H1 (cell line): ENCODE results near the gene LPAR4.

ENCODE experiments used
- CBX5 ChIP-seq: fragments of 300-800, 300-1000 bp; sonication (generic); IDR thresholded peaks from 2 replicates; pipeline ENCODE4 v1.7.1; 2016; ENCODE audit warnings: antibody characterized with exemption, low read length, low read depth
- EZH2 ChIP-seq: fragments of 200-600 bp; sonication (generic); IDR thresholded peaks from 2 replicates; pipeline ENCODE4 v1.7.1; 2012; ENCODE audit warnings: low read depth, mild to moderate bottlenecking, moderate library complexity, low read length, inconsistent platforms; ENCODE audit not compliant: severe bottlenecking
- POLR2A ChIP-seq, 2 experiments: IDR thresholded peaks; 1 replicate in 1 of 2; 2 replicates in 1 of 2; pipeline ENCODE4 v1.6.1; 2011; ENCODE audit warnings: low read depth in 2 of 2, low read length in 2 of 2, mild to moderate bottlenecking in 2 of 2; ENCODE audit errors: control extremely low read depth in 1 of 2
- POLR2AphosphoS5 ChIP-seq: IDR thresholded peaks from 2 replicates; pipeline ENCODE4 v1.6.1; 2011; ENCODE audit warnings: low read depth, low read length
- TBP ChIP-seq: IDR thresholded peaks from 2 replicates; pipeline ENCODE4 v1.6.1; 2011; ENCODE audit warnings: low read depth, low read length, improper control_type of control experiment
- TF ChIP-seq, protein P1 (sequence below), 3 experiments: IDR thresholded peaks; 1 replicate in 2 of 3; 2 replicates in 1 of 3; pipeline versions ENCODE4 v1.5.1 to v1.6.1; 2011; ENCODE audit warnings: low read length in 3 of 3, mild to moderate bottlenecking in 3 of 3, inconsistent platforms in 2 of 3, low read depth in 1 of 3, moderate library complexity in 1 of 3; ENCODE audit not compliant: insufficient read depth in 1 of 3; ENCODE audit errors: control extremely low read depth in 1 of 3
- TF ChIP-seq, protein P2 (sequence below): IDR thresholded peaks from 2 replicates; pipeline ENCODE4 v1.6.1; 2012; ENCODE audit warnings: inconsistent platforms

DNA sequence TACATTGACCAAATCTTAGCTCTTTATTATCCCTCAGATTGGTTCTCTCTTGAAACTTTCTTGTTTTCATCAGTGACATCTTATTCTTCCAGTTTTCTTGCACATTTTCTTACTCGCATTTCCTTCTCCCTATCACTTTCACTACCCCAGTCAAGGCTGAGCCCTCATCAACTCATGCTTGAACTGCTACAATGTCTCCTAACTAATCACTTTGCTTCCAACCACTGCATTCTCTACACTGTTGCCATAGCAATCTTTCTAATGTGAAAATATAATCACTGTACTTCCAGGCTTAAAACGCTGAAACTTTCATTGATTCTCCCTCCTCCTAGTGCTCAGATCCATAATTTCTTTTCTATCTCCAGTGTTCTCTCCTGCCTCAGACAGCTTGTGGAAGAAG, 22.2 kb upstream of the LPAR4 start:
- TF ChIP-seq EZH2, result no peak
- TF ChIP-seq, protein P1, sequence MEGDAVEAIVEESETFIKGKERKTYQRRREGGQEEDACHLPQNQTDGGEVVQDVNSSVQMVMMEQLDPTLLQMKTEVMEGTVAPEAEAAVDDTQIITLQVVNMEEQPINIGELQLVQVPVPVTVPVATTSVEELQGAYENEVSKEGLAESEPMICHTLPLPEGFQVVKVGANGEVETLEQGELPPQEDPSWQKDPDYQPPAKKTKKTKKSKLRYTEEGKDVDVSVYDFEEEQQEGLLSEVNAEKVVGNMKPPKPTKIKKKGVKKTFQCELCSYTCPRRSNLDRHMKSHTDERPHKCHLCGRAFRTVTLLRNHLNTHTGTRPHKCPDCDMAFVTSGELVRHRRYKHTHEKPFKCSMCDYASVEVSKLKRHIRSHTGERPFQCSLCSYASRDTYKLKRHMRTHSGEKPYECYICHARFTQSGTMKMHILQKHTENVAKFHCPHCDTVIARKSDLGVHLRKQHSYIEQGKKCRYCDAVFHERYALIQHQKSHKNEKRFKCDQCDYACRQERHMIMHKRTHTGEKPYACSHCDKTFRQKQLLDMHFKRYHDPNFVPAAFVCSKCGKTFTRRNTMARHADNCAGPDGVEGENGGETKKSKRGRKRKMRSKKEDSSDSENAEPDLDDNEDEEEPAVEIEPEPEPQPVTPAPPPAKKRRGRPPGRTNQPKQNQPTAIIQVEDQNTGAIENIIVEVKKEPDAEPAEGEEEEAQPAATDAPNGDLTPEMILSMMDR (IDR thresholded peaks at IDR 0.05; ENCODE audit: control extremely low read depth in 1 of 3, insufficient read depth in 1 of 3, low read depth in 1 of 3, low read length in 3 of 3), result no peak
- no peak for TF ChIP-seq POLR2A (IDR thresholded peaks at IDR 0.05; ENCODE audit: control extremely low read depth in 1 of 2, low read depth in 2 of 2, low read length in 2 of 2)
- no peak for TF ChIP-seq POLR2AphosphoS5
- TF ChIP-seq, protein P2, sequence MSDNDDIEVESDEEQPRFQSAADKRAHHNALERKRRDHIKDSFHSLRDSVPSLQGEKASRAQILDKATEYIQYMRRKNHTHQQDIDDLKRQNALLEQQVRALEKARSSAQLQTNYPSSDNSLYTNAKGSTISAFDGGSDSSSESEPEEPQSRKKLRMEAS, result no peak
- TF ChIP-seq TBP, result no peak
- TF ChIP-seq CBX5, result no peak
